Psoas muscle (tissue), 8 donors: ENCODE data around the gene EEF1AKMT1. TPM values are rescaled to one million over a fixed set of nuclear protein-coding genes. Genes with fewer than 3 reads are reported as not detected.

Experiments used
- ATAC-seq, 4 donors: fragments of 200-7000 bp; cut with Tn5 transposase; one replicate each; pipeline ENCODE4 v1.9.1; 2020; ENCODE audit warnings: moderate library complexity in 3 of 4, mild to moderate bottlenecking in 2 of 4
- DNase-seq, 2 donors: peaks; one replicate each; pipeline ENCODE4 v3.0.0-alpha.2; 2020
- H3K27ac ChIP-seq: fragments of 200-600 bp; one replicate; pipeline ENCODE4 v1.8.0; 2022
- H3K27me3 ChIP-seq, 3 donors: fragments of 200-600 bp in 1 of 3; one replicate each; pipeline versions ENCODE4 v1.6.1 to v1.8.0; 2013 to 2022; ENCODE audit warnings: low read length in 2 of 3, mild to moderate bottlenecking in 2 of 3, moderate library complexity in 1 of 3; ENCODE audit not compliant: insufficient read depth in 3 of 3
- H3K36me3 ChIP-seq, 2 donors: fragments of 200-600 bp in 1 of 2; one replicate each; pipeline versions ENCODE4 v1.6.1 to v1.8.0; 2013 to 2022; ENCODE audit warnings: low read depth in 1 of 2, mild to moderate bottlenecking in 1 of 2, moderate library complexity in 1 of 2; ENCODE audit not compliant: insufficient read depth in 1 of 2
- H3K4me1 ChIP-seq: fragments of 200-600 bp; one replicate; pipeline ENCODE4 v1.8.0; 2022
- H3K4me3 ChIP-seq: fragments of 200-600 bp; one replicate; pipeline ENCODE4 v1.8.0; 2022; ENCODE audit warnings: mild to moderate bottlenecking
- H3K9me3 ChIP-seq: fragments of 200-600 bp; one replicate; pipeline ENCODE4 v1.8.0; 2022
- CTCF ChIP-seq: fragments of 200-600 bp; IDR thresholded peaks from one replicate; pipeline ENCODE4 v1.8.0; 2022; ENCODE audit warnings: antibody characterized with exemption
- WGBS, 3 donors: extraction: QIAGEN DNeasy Blood & Tissue Kit; methylation state at CpG; one replicate each; pipeline versions ENCODE4 v1.1.6 to v1.1.7; 2013; 5-methylcytosine and 5-hydroxymethylcytosine counted together
- intact Hi-C, 2 donors: fragments of 100-400 bp; cut with DNase I; formaldehyde crosslinking; loops; one replicate each; pipeline versions ENCODE4 v1.11.0 to v1.14.2; 2022
- polyA plus RNA-seq, 3 donors: library from polyadenylated mRNA; stranded (reverse); fragments of 200-250 nt; gene quantifications; one replicate each; pipeline ENCODE4 v1.2.3, GENCODE V29; 2013
- total RNA-seq, 4 donors: library from RNA; stranded (reverse); fragmentation: NEBNext Ultra II Directional in 2 of 4; extraction: Animal tissue kit (Norgen Biotek cat#: 25700) in 2 of 4; gene quantifications; one replicate each; pipeline versions ENCODE4 v1.2.1 to v1.2.4, GENCODE V29; 2021 to 2023
- donor health status: healthy with polysubstance abuse.
- donor health status: DM: no; HTN: no; CAD: no; lungs with moderate emphysema.
- donor health status: Bipolar disorder and iron deficiency.
- donor health status: healthy.
- donor health status: DM: yes; HTN: yes; CAD: no.
- donor health status: DM: no; HTN: no; CAD: no.
- donor health status: DM: no; HTN: no; CAD: no.
- donor health status: DM: yes; HTN: yes; CAD: no.

Gene EEF1AKMT1
- total and polyA plus RNA-seq, 7 donors = 5.1 to 9.9 (median 8.2) TPM

- no peak for ATAC-seq
- Histone ChIP-seq H3K4me1 (no peaks in the 10 kb centered on the region), H3K27me3 (no peaks in the 10 kb centered on the region), H3K4me3 (no peak overlapping the region), H3K36me3 (no peaks in the 10 kb centered on the region), H3K9me3 (no peaks in the 10 kb centered on the region), H3K27ac (peak overlapping the region; percentile 30)
- TF ChIP-seq CTCF = no peak
- DNase-seq = no peak
- WGBS, 3 donors = 46 to 75% (median 53%) methylated on average over 2 of the region's 2 CpGs
- intact Hi-C loops = no loop called here
Measured at GRCh38 chr13:20708216-20708615, 65.5 kb downstream of the EEF1AKMT1 start.

GRCh38 chr13:20706661-20707060, 67.1 kb downstream of the EEF1AKMT1 start:
- H3K9me3 ChIP-seq = no peaks in the 10 kb centered on the region
- no peaks in the 10 kb centered on the region for H3K36me3 ChIP-seq
- ATAC-seq = no peak
- no peak overlapping the region for H3K27ac ChIP-seq
- no peak for TF ChIP-seq CTCF
- intact Hi-C loops = no loop called here
- H3K27me3 ChIP-seq = peaks cover 0 to 9% (median 0%) of the 10 kb centered on the region in 3 donors
- no peak overlapping the region for H3K4me3 ChIP-seq
- peaks cover 11% of the 10 kb centered on the region for H3K4me1 ChIP-seq
- 86 to 97% (median 91%) methylated on average over 5 of the region's 5 CpGs for WGBS, 3 donors
- DNase-seq = no peak

GRCh38 chr13:20704459-20705069, 69.2 kb downstream of the EEF1AKMT1 start:
- no peak for DNase-seq
- Histone ChIP-seq H3K4me3 (peak overlapping the region; percentile 63), H3K27me3 (peaks cover 0 to 20% (median 0%) of the 10 kb centered on the region in 3 donors), H3K36me3 (no peaks in the 10 kb centered on the region), H3K27ac (peak overlapping the region; percentile 65), H3K4me1 (peaks cover 13% of the 10 kb centered on the region), H3K9me3 (no peaks in the 10 kb centered on the region)
- TF ChIP-seq CTCF = no peak
- peak in 3 of 4 donors; percentile 3 to 16 (median 8) for ATAC-seq
- WGBS, 3 donors = 25 to 41% (median 34%) methylated on average over 11 to 20 of the region's 20 CpGs
- intact Hi-C loops = loop anchor here in 1 of 2 donors (5.0 kb wide), 1 partner anchor 207 kb away; no protein-coding TSS in a partner anchor

GRCh38 chr13:20703780-20704458, 69.8 kb downstream of the EEF1AKMT1 start:
- peak; percentile 87 to 89 (median 88) for ATAC-seq
- peaks cover 13% of the 10 kb centered on the region for H3K4me1 ChIP-seq
- TF ChIP-seq CTCF = peak; percentile 60
- H3K9me3 ChIP-seq = no peaks in the 10 kb centered on the region
- H3K36me3 ChIP-seq = no peaks in the 10 kb centered on the region
- H3K27ac ChIP-seq = peak overlapping the region; percentile 65
- H3K4me3 ChIP-seq = peak overlapping the region; percentile 63
- peak; percentile 78 to 88 for DNase-seq
- intact Hi-C loops = loop anchor here in 1 of 2 donors (5.0 kb wide), 1 partner anchor 207 kb away; no protein-coding TSS in a partner anchor
- H3K27me3 ChIP-seq = peaks cover 0 to 22% (median 0%) of the 10 kb centered on the region in 3 donors
- WGBS, 3 donors = 0 to 1% (median 1%) methylated on average over 22 to 98 of the region's 98 CpGs
